GM20000 (cell line): Measurements from ENCODE around the gene TEPSIN.

Source experiments
- DNase-seq: peaks from one replicate; pipeline ENCODE4 v3.0.0; 2012; ENCODE audit warnings: low spot score
- CTCF ChIP-seq: IDR thresholded peaks from 2 replicates; pipeline ENCODE4 v1.5.1; 2012; ENCODE audit warnings: mild to moderate bottlenecking, control low read depth; ENCODE audit errors: extremely low read depth, missing control alignments

The TEPSIN gene

GRCh38 chr17:81221842-81222619 is 16.8 kb downstream of the TEPSIN start:
- TF ChIP-seq CTCF, result no peak
- no peak for DNase-seq

DNA sequence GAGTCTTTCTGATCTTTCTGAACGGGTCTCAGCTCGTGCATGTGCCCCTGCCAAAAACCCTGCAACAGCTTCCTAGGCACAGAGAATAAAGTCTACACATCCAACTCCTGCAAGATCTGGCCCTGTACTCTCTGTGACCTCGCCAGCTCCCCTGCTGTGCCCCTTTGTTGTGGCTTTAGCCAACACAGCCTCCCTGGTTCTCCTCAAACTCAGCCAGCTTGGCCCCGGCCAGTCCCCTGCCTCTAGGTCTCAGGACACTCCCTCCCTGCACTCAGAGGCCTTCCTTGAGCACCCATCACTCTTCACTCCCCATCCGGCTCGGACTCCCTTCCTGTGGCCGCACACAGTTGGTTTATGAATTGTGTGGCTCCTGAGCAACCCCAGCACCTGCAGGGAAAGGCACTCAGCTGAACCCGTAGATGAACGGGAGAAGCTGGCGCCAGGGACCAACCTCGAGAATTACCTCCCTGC is 17.4 kb downstream of the TEPSIN start:
- no peak for TF ChIP-seq CTCF
- DNase-seq, result no peak

GRCh38 chr17:81219476-81220180 is 19.2 kb downstream of the TEPSIN start:
- TF ChIP-seq CTCF, result no peak
- DNase-seq, result no peak

GRCh38 chr17:81218991-81219390 is 19.9 kb downstream of the TEPSIN start:
- no peak for TF ChIP-seq CTCF

GRCh38 chr17:81218459-81218858 is 20.4 kb downstream of the TEPSIN start:
- no peak for TF ChIP-seq CTCF
- no peak for DNase-seq

More at GRCh38 chr17:81218991-81219390, 19.9 kb downstream of the TEPSIN start:
- no peak for DNase-seq

GRCh38 chr17:81217491-81217890 is 21.4 kb downstream of the TEPSIN start:
- no peak for TF ChIP-seq CTCF
- DNase-seq, result no peak

DNA sequence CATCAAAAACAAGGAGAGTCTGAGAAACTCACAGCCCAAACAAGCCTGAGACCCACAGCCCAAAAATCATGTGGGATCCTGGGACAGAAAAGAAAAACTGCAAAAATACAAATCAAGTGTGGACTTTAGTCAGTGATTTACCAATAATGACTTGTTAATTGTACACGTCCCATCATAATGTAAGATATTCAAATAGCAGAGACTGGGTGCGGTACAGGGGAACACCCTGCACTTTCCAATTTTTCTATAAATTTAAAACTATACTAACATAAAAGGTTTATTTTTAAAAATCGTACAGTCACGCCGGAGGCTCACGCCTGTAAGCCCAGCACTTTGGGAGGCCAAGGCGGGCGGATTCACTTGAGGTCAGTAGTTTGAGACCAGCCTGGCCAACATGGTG is 24.9 kb downstream of the TEPSIN start:
- TF ChIP-seq CTCF, result no peak

More for the DNA sequence above, 24.9 kb downstream of the TEPSIN start:
- no peak for DNase-seq
